ENCODE data around the gene NDUFS2.
"Not testable (repeated sequence)": the region's sequence is repeated elsewhere in the genome, so short reads cannot be mapped to it uniquely, and the experiment has no call there.

NDUFS2 gene

DNA sequence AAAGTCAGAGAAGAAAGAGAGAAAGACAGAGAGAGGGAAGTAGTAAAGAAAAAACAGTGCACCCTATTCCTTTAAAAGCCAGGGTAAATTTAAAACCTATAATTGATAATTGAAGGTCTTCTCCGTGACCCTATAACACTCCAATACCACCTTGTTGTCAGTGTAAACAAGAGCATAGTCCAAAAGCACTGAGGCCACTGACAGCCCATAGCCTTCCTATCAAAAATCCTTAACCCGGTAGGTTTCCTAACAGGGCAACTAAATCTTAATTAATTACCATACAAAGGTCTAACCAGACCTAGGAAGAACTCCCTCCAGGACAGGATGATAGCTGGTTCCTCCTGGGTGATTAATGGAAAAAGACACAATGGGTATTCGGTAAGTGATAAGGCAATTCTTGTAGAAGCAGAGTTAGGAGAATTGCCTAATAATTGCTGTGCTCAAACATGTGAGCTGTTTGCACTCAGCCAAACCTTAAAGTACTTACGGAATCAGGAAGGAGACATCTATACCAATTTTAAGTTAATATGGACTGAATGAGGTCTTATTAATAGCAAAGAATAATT lies 53.9 kb downstream of the NDUFS2 start:
- DNase-seq = not testable (repeated sequence)

DNA sequence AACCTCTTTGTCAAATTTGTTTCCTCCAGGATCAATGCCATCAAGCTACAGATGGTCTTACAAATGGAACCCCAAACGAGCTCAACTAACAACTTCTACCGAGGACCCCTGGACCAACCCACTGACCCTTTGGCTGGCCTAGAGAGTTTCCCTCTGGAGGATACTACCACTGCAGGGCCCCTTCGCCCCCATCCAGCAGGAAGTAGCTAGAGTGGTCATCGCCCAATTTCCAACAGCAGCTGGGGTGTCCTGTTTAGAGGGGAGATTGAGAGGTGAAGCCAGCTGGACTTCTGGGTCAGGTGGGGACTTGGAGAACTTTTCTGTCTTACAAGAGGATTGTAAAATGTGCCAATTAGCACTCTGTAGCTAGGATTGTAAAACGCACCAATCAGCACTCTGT lies 54.9 kb downstream of the NDUFS2 start:
- DNase-seq = not testable (repeated sequence)

DNA sequence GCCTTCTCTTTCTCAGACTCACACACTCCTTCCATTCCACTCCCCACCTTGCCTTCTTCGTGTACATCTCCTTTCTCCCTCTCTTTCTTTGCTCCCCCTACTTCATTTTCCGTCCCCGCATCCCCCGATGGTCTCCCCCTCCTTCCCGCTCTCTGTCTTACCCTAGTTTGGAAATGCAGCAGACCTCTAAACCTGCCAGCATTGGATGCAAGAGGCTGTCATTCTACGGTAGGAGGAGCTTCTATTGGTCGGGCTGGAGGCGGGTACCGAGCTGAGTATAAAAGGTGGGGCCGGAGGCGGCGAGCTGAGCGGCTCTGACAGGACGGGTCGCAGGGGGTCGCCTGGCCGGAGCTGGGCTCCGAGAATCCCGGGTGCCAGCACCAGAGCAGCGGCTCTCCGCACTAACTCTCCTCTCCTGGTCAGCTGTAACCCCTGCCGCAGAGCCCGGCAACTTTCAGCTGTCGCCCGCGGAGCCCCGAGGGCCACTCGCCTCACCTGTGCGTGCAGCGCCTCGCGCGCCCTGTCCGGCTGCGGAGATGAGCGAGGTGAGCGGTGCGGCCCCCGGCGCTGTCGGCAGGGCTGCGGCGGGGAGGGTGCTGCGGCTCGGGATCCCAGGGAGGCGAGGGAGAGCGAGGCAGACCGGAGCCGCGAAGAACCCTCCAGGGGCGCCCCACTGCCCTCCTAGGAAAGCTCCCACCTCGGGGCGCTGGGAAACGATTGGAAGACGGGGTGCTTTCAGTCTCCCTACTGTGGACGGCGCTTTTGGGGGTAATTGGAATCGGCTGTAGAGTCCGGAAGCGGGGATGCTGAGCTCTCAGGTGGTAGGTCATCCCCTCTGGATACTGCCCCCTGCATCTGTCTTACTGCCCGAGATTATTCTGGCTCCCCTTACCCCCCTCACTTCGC lies 56.5 kb downstream of the NDUFS2 start, which contains the start of gene PCP4L1:
PCP4L1 (plus strand) TSS at position 307 of the 906 bp plus-strand sequence; CDS start at position 537, 230 bp downstream.
- no peak for DNase-seq

DNA sequence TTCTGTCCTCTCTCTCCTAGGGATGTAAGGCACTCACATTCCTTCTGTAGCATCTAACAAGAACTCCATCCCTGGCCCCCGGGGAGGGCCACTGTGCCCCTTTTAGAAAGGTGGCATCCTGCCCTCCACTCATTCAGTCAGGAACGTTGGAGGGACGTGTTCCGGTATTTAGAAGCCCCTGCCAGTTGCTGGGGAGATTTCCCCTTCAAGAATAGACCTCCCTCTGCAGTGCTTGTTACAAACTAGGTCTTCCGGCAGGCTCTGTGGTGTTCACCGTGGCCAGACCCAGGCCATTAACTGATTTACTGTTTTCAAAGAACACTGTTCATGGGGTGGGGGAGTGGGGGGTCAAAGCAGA lies 57.2 kb downstream of the NDUFS2 start:
- no peak for DNase-seq

DNA sequence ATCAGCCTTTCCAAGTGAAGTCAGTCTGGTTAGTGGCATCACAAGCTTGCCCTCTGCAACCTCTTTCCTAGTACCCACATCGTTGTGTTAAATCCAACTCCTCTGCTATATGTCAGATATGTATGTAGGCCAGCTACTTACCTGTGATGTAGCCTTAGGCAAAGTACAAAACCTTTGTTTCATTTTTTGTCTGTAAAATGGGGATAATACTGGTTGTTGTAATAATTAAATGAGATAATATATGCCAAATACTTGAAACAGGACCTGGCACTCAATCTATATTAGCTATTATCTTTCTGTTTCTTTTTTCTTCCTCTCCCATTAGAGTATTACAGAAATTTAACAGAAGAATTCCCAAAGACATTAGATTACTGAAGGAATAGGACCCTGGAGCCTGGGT lies 57.6 kb downstream of the NDUFS2 start:
- no peak for DNase-seq

DNA sequence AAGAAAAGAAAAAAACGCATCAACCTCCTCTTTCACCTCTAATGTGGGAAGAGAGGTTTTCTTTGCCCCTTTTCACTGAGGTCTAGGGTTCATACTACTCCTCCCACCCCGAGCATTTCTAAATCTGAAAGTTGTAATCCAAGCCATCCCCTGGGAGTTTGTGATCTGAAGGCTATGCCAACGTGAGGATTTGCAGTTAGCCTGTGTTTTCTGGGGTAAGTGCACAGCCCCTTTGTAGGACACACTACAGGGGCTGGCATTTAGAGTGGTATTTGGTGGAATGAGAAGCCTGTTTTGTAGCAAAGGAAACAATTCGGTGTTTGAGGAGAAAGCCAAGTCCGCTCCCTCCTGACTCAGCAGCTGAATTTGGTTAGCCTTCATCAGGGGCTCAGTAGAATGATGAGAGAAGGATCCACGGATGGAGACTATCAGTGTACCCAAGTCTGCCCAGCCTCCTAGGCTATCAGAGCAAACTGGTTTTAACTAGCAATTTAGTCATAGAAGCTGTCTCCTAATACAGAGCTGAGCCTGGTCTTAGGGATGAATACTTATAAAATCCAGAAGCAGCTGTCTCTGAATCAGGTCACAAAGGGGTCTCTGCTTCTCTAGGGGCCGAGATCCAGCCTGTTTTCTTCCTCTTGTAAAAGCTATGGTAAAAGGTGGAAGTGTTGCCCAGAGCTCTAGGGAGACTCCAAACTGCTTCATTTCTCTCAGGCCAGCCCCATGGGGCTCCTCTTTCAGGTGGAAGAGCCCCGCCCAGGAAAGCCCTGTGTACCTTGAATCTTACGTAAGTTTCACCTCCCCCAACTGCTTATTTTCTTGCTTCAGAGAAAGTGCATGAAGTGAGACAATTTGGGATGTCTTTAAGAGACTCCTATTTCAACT lies 58.5 kb downstream of the NDUFS2 start:
- DNase-seq = no peak

DNA sequence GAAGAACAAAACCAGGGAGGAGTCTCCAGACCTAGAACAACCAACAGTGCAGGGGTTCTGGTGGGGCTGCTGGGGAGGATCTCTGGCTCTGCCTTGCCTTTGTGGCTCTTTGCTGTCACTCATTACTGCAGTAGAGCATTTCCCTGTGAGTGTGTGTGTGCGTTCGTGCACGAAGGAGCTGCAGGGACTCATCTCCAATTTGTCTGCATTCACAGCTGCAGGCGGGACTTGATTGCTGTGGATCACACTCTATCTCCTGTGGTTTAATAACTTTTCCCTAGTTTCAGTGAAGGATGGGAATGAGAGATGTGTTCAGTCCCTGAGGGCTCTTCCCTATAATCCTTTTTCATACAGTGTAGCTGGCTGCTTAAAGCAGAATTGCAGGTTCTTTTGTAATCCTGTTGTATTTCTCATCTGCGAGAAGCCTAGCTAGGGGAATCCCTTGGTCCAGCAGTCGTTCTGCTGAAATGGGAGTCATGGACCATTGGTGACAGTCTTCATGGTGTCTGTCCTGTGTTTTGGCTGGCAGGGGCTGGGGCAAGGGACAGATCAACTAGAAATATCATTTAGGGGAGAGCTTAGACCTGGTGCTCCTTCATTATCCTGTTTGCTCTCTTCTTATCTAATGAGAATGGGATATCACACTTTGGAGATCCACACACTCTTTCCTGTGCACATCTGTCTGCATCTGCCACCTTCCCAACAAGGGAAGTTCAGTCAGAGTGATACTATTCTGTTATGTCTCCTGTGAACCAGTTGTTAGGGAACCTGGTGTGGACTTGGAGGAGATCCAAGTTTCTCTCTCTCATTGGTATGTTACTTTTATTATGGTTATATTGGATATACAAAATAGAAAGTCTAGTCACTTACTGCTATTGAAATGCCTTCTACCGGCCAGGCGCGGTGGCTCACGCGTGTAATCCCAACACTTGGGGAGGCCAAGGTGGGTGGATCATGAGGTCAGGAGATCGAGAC lies 59.4 kb downstream of the NDUFS2 start:
- no peak for DNase-seq
